Measurements from ENCODE around the gene ZNF491.
"Not testable (repeated sequence)": the region's sequence is repeated elsewhere in the genome, so short reads cannot be mapped to it uniquely, and the experiment has no call there.

Gene ZNF491

GRCh38 chr19:11806354-11807098 is 8.2 kb downstream of the ZNF491 start:
- no peak for DNase-seq (ENCODE audit: low read depth in 2 of 2)

- no peak for DNase-seq (ENCODE audit: low read depth in 2 of 2)
These were observed 8.7 kb downstream of the ZNF491 start for GRCh38 chr19:11807099-11807380.

GRCh38 chr19:11813703-11814028 is 15.3 kb downstream of the ZNF491 start:
- DNase-seq (ENCODE audit: low read depth in 2 of 2), result no peak

GRCh38 chr19:11814029-11814699 is 15.8 kb downstream of the ZNF491 start, which contains the start of gene ZNF440:
Gene ZNF440 (plus strand): TSS chr19:11814273. CDS start chr19:11814448, 175 bp downstream.
- peak; percentile 83 to 84 for DNase-seq (ENCODE audit: low read depth in 2 of 2)

- no peak for DNase-seq (ENCODE audit: low read depth in 2 of 2)
These were observed 16.3 kb downstream of the ZNF491 start for GRCh38 chr19:11814700-11815035.

- DNase-seq (ENCODE audit: low read depth in 2 of 2), result no peak
These were observed 23.3 kb downstream of the ZNF491 start for GRCh38 chr19:11821474-11822109.

- DNase-seq (ENCODE audit: low read depth in 2 of 2), result not testable (repeated sequence)
These were observed 30.9 kb downstream of the ZNF491 start for GRCh38 chr19:11828957-11829876.

GRCh38 chr19:11832253-11832912 is 34.1 kb downstream of the ZNF491 start:
- no peak for DNase-seq (ENCODE audit: low read depth in 2 of 2)

- no peak for DNase-seq (ENCODE audit: low read depth in 2 of 2)
These were observed 35.2 kb downstream of the ZNF491 start for GRCh38 chr19:11833541-11833940.

GRCh38 chr19:11835626-11836066 is 37.3 kb downstream of the ZNF491 start:
- not testable (repeated sequence) for DNase-seq (ENCODE audit: low read depth in 2 of 2)

- no peak for DNase-seq (ENCODE audit: low read depth in 2 of 2)
These were observed 45.4 kb downstream of the ZNF491 start for GRCh38 chr19:11843722-11844121.

GRCh38 chr19:11847615-11848014 is 49.3 kb downstream of the ZNF491 start:
- DNase-seq (ENCODE audit: low read depth in 2 of 2), result not testable (repeated sequence)

GRCh38 chr19:11848200-11848593 is 49.9 kb downstream of the ZNF491 start:
- no peak for DNase-seq (ENCODE audit: low read depth in 2 of 2)

- peak; percentile 69 to 85 for DNase-seq (ENCODE audit: low read depth in 2 of 2)
These were observed 50.5 kb downstream of the ZNF491 start, which contains the start of gene ZNF439 for GRCh38 chr19:11848594-11849469. Gene ZNF439 (plus strand): TSS chr19:11848726. CDS start chr19:11848868, 142 bp downstream.

- not testable (repeated sequence) for DNase-seq (ENCODE audit: low read depth in 2 of 2)
These were observed 52.0 kb downstream of the ZNF491 start for GRCh38 chr19:11850289-11850688.

GRCh38 chr19:11853358-11853757 is 55.0 kb downstream of the ZNF491 start:
- DNase-seq (ENCODE audit: low read depth in 2 of 2), result no peak

GRCh38 chr19:11856596-11857250 is 58.4 kb downstream of the ZNF491 start:
- DNase-seq (ENCODE audit: low read depth in 2 of 2), result no peak

Data from stimulated activated CD8-positive, alpha-beta memory T cell treated with anti-CD3 and anti-CD28 coated beads, Interleukin-15, amount 100 ng/mL, for 48 hours (primary cell).